Ammon's horn (tissue), 1 donor: ENCODE measurements around the gene DNAJC5.
"Not testable (repeated sequence)": the region's sequence is repeated elsewhere in the genome, so short reads cannot be mapped to it uniquely, and the experiment has no call there.

ENCODE experiments used
- DNase-seq: peaks from one replicate; pipeline ENCODE4 v3.0.0-alpha.2; 2016; ENCODE audit warnings: low spot score

DNAJC5 gene

GRCh38 chr20:63968136-63968927 is 73.4 kb downstream of the DNAJC5 start:
- DNase-seq, result peak; percentile 2

DNA sequence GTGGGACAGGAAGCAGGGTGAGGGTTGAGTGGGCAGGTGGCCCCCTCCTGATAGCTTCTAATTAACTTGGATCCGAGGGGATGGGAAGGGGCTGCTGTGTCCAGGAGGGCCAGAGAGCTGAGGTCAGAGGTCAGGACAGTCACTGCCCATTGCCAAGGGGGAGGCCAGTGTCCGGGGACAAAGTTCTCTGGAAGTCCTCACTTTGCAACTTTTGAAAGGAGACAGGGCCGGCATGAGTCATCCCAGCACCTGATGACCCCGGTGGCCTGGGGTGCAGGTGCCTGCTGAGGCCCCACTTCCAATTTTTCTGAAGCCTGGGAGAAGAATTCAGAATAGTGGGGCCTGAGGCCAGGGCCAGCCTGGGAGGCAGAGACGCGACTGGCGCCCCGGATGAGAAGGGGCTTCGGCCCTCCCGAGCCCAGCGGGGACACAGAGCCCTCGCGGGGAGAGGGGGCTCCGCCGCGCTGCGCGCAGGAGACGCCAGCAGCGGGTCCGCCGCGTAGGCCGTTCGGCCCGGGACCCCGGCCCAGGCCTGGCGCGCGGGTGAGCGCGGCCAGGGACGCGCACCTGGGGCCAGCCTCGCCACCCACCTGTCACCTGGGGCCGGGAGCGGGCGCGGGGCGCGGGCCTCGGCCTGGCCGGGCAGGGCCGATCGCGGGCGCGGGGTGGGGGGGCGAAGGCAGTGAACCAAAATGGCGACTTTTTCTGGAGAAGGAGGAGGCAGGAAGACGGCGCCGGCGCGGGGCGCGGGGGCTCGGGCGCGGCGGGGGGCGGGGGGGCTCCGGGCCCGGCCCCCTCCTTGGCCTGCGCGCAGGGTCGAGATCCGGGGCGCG is 74.2 kb downstream of the DNAJC5 start:
- DNase-seq, result peak; percentile 2

GRCh38 chr20:63969838-63970713 is 75.2 kb downstream of the DNAJC5 start, which contains the start of gene ZNF512B:
TSS of gene ZNF512B (minus strand) at chr20:63969930. CDS start at chr20:63967950, 1,980 bp downstream.
- peak; percentile 48 for DNase-seq

DNA sequence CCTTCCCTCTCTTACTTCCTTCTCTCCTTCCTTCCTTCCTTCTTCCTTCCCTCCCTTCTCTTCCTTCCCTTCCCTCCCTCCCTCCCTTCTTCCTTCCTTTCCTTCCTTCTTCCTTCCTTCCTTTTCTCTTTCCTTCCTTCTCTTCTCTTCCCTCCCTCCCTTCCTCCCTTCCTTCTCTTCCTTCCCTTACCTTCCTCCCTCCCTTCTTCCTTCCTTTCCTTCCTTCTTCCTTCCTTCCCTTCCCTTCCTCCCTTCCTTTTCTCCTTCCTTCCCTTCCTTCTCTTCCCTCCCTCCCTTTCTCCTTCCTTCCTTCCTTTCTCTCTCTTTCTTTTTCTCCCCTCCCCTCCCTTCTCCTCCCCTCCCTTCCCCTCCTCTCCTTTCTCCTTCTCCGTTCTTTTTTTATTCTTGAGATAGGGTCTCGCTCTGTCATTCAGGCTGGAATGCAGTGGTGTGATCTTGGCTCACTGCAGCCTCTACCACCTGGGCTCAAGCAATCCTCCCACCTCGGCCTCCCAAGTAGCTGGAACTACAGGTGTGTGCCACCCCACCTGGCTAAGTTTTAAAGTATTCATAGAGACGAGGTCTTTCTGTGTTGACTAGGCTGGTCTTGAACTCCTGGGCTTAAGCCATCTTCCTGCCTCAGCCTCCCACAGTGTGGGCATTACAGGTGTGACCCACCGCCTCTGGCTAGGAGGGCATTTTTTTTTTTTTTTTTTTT is 75.9 kb downstream of the DNAJC5 start:
- DNase-seq, result no peak

DNA sequence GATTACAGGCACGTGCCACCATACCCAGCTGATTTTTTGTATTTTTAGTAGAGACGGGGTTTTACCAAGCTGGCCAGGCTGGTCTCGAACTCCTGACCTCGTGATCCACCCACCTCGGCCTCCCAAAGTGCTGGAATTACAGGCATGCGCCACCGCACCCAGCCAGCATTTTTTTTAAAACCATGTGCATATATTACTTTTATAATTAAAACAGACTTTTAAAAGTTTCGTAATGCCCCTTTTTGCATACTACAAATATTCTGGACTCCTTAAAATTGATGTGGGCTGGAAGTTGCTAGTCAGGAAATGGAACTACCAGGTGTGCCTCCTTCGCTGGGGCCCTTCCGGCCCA is 77.0 kb downstream of the DNAJC5 start:
- not testable (repeated sequence) for DNase-seq

DNA sequence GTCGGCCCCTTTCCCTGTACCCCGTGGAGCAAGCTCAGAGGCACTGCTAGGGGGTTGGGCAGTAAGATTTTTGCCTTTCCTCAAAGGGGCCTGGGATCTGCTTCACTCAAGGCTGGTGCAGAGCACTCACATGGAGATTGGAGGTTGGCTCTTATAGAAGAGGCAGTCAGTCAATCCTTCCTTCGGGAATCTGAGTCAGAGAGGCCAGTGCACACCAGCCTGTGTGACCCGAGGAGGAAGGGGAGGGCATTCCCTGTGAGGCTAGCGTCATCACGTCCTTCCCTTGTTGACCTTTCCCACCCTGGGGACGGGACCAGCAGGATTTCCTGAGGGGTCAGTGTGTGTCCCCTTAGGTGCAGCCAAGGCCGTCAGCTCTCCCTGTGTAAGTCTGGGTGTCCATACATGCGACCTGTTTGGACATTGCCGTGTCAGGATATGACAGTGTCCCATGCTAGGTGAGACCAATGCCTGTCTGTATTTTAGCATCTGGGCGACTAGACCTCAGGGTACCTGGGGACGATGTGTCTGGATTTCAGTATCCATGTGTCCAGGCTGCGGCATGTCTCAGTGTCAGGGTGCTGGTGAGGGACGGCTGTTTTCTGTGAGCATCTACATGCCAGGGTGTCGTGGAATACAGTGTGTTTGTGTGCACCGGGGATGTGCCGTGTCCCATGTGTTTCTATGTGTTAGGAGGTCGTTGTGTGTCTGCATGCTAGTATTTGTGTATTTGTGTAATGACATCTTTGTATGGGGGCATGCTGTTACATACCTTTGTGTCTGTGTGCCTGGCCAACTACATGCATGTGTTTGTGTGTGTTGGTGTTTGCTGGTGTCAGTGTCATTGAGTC is 77.6 kb downstream of the DNAJC5 start:
- no peak for DNase-seq

- no peak for DNase-seq
These were observed 78.2 kb downstream of the DNAJC5 start for GRCh38 chr20:63973160-63973479.

- DNase-seq, result peak; percentile 90
These were observed 78.9 kb downstream of the DNAJC5 start for GRCh38 chr20:63973636-63974401.

DNA sequence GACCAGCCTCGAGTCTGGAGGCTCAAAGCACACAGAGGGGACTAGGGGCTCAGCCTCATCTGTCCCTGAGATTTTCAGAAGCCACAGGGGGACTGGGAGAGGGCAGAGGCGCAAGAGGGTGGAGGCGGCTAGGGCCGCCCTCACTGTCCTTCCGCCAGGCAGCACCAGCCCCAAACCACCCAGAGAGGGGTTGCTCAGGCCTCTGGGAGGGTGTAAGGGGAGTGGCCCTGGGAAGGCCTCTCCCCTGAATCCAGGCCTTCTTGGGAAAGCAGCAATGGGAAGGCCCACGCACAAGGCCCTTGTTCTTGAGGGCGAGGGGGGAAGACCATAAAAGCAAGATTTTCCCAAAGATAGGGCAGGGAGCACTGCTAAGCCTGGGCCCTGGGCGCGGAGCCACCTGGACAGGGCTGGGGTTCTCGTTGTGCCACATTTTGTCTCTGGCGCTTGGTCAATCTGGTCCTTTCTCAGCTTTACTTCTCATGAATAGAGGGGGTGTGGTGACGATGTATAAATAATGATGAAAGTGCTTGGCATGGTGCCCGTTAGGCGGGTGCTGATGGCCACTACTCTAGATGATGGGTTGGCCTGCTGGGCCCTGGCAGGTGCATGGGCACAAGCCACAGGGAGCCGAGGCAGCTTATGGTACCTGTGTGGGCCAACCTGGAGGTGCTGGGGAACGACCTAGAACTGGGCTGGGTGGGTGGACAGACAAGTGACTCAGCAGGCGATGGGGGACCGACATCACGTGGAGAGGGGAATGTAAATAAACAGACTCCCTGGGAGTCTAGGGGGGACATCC is 79.7 kb downstream of the DNAJC5 start:
- DNase-seq, result no peak

DNA sequence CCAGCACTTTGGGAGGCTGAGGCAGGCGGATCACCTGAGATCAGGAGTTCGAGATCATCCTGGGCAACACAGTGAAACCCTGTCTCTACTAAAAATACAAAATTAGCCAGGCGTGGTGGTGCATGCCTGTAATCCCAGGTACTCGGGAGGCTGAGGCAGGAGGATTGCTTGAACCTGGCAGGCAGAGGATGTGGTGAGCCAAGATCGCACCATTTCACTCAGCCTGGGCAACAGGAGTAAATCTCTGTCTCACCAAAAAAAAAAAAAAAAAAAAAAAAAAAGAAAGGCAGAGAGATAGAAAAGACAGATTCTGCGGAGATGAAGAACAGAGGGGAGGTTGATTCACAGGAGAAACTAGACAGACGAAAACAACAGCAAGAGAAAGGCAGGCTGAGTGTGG is 81.6 kb downstream of the DNAJC5 start:
- not testable (repeated sequence) for DNase-seq

DNA sequence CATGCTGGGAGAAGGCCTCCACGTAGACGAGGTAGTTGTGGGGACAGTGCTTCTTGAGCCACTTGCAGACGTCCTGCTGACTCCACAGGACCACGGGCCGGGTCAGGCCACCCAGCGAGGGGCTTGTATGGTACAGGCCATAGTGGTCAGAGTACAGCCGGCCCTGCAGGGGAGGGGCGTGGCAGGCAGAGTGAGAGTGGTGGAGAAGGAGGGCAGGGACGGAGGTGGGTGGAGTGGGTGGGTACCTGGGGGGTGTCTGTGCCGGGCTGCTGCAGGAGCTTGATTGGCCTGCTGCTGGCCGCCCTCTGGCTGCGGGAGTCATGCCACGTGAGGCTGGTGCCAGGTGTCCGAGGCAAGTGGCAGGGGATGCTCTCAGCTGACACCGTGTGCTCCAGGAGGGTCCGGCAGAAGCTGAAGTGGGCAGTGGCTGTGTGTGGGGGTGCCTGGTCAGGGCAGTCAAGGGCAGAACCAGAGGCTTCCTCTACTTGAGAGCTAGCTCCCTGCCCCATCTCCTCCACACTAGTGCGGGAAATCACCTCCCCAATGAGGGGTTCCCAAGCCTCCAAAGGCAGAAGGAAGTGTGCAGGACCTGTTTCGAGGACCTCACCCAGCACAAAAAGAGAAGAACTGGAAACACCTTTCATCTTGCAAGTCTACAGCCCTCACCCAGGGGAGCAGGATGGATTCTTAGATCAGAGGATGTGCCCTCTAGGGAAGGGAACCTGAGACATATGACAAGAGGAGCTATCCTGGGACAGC is 82.2 kb downstream of the DNAJC5 start:
- DNase-seq, result no peak

GRCh38 chr20:63977739-63978276 is 82.9 kb downstream of the DNAJC5 start:
- no peak for DNase-seq

DNA sequence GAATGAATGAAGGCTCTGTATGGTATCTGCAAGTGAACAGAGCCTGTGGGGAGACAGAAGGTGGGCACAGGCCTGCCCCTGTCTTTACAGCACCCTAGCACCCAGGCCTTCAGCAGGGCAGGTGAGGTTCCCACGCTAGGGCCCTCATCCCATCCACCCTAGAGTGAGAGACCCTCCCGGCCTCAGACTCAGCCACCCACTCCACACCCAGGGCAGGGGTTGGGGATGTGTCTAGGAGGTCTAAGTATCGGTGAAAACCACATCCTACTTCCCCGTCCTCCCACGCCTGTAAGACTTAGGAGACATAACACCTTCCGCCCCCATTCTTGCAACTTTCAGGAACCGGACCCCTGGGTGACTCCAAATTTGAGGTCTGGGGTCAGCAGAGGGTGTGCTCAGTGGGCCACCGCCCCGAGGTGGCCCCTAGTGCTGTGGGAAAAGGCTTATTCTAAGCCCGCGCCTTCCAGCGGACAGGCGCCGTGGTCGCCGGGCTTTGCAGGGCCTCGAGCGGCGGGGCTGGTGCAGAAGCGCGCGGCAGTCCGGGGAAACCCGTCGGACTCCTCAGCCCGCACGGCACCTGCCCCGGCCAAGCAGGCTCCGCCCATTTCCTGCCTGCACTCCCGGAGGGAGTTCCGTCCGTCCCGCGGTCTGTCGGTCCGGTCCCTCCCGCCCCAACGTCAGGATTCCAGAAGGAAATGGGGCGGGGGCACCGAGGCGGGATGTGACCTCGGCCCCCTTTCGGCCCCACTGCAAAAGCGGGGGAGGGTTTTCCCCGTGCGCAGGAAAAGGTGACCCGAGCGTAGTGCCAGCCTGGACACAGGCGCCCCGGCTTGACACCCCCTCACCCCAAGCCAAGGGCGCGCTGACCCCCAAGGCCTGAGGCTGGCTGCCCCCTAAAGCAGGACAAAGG is 83.6 kb downstream of the DNAJC5 start:
- DNase-seq, result no peak

DNA sequence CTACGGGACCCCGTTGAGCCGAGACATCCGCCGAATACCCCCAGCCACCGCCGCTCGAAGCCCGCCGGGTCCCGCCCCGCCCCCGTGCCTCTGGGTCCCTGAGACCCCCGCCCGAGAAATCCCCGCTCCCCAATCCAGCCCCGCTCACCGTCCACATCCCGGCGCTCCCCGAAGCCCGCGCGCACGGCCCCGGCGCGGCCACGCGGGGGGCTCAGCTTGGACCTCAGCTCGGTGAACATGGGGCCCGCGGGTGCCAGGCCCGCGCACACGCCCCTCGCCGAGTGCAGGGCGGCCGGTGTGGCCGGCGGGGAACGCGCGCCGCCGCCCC is 84.3 kb downstream of the DNAJC5 start:
- DNase-seq, result no peak

DNA sequence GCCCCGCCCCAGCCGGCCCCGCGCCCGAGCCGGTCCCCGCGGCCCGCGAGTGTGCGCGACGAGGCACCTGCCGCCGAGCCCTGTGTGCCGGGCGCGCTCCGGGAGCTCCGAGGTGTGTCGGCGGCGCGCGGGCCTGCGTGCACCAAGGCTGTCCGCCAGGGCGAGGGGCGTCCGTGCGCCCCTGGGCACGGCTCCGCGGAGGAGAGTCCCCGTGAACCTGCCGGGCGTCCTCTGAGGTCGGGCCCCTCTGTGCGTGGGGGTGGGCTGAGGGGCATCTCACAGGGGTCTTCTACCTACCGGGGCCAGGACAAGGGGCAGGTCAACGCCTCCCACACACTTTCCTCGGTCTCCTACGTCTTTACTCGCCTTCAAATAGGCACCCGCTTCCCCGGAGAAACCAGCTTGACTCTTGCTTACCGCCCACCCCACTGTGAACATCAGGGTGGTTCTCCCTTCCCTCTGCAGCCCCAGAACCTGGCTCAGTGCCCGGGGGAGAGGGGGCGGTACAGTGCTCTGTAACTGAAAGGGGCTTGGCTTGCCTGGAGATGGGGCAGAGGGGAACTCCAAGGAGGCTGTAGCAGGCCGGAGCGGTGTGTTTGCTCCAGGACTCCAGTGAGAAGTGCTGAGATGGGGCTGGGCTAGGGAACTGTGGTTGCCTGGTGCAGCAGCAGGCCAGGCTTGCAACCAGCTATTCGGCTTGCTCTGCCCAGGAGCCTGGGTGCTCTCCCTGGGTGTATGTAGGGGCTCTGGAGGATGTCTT is 84.8 kb downstream of the DNAJC5 start, which contains the start of gene SAMD10:
Gene SAMD10 (minus strand): TSS at position 86 of the 760 bp plus-strand sequence. CDS start 175 bp downstream, outside the sequence.
- peak; percentile 53 for DNase-seq

- DNase-seq, result no peak
These were observed 85.4 kb downstream of the DNAJC5 start for GRCh38 chr20:63980317-63980805.
